Measurements from ENCODE around the gene MGRN1.

GRCh38 chr16:4691666-4692412 is 67.2 kb downstream of the MGRN1 start:
- TF ChIP-seq RELA (CRISPR knock-in tag; IDR thresholded peaks at IDR 0.05) (no peak), JUND (CRISPR knock-in tag; IDR thresholded peaks at IDR 0.05) (no peak), ZNF629 (CRISPR knock-in tag; conservative IDR thresholded peaks at IDR 0.05) (no peak), PCBP2 (optimal IDR thresholded peaks at IDR 0.05; ENCODE audit: low read depth, low read length, poor library complexity, severe bottlenecking) (no peak)

Data from HepG2 (cell line).